CD4-positive, alpha-beta T cell treated with Interleukin-2 at 100 ng/mL for 4 hours (primary cell): ENCODE data around the gene NWD2.

ENCODE experiments used
- DNase-seq: peaks from one replicate; pipeline ENCODE4 v3.0.0-alpha.2; 2020; ENCODE audit warnings: low spot score

NWD2 gene

DNA sequence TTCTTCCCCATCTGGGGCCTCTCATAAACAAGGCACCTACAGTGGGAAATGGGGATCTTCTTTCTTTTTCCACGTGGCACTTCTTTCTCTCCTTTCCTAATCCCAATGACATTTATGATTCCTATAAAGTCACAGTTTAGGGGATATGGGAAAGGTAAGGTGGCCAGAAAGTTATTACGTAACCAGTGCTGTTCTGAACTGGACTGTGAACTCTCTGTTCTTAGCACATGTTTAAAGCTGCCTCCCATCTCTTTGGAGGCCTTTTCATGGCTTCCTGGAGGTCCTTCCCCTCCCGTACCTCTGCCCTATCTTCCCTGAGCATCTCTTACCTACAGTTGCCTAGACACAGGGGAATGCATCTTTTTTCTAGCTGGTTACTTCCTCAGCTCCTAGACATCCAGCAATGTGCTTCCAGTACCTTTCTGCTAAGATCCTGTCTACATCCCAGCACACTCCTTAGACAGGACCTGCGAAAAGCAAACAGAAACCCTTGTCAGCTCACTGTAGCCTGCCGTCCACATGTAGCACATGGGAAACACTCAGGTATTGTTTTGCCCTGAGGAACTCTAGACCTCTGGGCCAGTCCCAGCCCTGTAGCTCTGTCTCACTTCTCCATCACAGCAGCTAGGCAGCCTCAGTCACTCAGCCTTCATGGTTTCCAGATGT is 195.4 kb downstream of the NWD2 start:
- DNase-seq: no peak

DNA sequence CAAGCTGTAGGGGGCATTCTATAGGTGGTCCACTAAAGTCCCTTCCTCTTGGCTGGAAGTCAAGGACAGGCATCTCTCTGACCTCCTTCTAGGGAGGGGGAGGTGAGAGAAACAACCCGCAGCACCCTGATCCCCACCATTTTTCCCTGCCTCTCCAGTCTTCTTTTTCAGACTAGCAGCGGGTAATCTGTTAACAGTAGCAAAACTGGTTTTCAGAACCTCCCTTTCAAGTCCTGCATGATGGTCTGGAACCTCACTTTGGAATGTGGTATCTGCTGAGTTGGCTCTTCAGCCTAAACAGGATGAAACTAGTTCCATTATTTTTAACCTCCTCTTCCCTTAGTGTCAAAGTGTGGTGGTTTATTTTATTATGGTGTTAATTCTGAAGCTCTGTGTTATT is 196.0 kb downstream of the NWD2 start:
- DNase-seq: no peak

DNA sequence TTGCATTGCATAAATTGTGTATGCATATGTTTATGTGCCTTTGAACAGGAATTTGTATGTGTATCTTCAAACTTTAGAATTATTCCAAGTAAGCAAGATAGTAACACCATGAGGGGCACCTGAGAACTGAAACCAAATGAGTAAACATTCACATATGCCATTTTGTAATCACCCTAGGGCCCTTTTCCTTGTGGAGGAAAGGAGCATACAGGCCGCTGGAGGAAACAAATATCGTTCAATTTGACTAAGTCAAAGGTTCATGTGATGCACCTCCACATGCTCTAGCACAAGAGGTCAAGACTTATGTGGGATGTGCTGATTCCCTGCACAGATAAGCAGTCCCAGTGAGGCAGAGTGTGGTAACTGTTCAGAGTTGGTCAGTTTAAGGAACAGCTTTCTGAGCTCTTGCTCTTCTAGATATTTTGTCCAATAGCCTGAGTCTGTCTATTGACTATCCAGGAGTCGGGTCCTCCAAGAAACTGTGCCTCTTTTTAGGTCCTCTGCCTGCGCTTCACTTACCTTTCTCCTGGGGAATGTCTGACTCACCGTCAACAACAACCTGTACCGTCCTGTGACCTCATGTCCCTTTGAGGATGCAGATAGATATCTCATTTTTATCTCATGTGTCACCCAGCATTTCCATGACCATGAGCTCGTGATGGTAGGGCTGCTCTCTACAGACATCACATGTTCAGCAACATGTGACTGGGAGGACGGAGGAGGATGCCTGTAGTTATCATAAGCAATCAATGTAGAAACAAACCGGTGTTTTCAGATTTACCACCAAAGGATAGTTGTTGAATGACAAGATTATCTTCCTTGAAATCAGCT is 196.9 kb downstream of the NWD2 start:
- no peak for DNase-seq

- DNase-seq: no peak
These were observed 197.4 kb downstream of the NWD2 start for GRCh38 chr4:37442062-37442323.

DNA sequence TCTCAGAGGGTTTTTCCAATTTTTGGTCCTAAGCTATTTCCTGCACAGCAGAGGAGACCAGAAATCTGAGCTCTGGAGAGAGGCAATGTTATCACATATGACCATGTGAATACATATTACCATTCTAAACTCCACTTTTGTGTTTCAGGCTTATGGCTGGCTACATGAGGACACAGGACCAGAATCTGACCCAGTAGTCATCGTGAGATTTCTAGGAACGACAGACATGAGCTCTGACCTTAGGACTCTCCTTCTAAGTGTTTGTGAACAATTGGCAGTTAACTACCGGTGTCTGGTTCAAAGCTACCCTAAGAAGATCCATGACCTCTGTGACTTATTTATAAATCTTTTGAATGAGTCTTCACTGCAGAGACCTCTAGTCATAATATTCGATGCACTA is 198.6 kb downstream of the NWD2 start:
- DNase-seq: no peak

GRCh38 chr4:37445023-37445422 is 200.5 kb downstream of the NWD2 start:
- DNase-seq: no peak

- no peak for DNase-seq
These were observed 201.5 kb downstream of the NWD2 start for GRCh38 chr4:37446016-37446415.

DNA sequence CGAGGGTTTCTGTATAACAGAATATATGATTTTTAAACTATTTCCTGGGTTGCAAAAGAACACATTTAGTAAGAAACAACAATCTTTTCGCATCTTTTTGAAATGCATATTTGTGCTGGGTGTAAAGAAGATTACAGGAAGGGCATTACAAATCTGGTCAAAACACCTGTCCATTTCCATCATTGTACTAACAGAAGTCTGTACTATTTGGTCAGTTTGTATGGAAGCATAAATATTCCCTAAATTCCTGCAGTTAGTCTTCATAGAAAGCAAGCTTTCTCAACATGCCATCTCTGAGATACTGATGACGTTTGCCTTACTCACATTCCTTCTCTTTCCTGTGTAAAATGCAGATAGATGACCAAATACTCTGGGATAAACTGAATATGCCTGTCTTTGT is 203.3 kb downstream of the NWD2 start:
- DNase-seq: no peak

DNA sequence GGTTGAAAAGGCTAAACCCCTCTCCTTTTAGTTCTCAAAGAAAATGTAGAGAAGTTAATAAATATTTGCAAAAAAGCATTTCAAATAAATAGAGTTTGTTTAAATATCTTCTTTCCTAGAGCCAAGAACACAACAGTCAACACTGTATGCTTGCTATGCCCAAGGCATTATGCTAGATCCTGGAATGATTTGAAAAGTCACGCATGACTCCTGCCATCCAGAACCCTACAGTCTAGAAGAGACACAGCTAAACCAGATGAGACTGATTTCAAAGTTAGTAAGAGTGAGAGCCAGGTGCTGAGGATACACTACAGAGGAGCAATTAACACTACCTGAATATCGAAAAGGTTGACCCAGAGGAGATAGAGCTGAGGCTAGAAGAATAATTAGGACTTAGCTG is 205.8 kb downstream of the NWD2 start:
- DNase-seq: no peak

- DNase-seq: no peak
These were observed 206.4 kb downstream of the NWD2 start for GRCh38 chr4:37450911-37451310.

DNA sequence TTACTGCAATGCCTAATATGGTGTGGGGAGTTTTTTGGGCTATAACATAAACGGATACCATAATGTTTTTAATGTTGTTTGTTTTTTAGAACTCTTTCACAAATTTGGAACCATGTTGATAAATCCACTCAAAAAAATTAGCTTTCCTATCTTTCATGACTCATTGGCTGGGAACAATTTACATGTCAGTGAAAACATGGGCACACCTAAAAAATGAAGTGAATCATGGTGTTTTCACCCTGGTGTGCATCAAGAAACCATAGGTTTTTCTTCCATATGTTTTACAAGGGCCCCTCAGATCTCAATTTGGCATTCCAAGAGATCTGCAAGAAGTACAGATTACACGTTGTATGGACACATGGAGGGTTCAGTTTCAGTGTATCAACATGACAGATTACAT is 207.1 kb downstream of the NWD2 start:
- DNase-seq: no peak

DNA sequence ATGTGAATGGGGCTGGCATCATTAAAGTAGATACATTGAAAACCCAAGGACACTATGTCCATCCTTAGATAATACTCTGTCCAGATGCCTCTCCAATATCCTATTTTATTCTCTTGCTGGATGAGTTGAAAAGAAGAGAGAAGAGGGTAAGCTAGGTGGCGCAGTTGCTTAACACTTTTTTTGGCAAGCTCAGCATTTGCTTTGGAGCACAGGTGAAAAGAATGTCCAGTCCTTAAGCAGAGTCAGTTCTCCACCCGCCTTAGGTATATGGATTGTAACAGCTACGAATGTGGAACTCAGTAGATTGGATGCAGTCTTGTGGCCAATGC is 208.4 kb downstream of the NWD2 start:
- DNase-seq: peak; percentile 39

DNA sequence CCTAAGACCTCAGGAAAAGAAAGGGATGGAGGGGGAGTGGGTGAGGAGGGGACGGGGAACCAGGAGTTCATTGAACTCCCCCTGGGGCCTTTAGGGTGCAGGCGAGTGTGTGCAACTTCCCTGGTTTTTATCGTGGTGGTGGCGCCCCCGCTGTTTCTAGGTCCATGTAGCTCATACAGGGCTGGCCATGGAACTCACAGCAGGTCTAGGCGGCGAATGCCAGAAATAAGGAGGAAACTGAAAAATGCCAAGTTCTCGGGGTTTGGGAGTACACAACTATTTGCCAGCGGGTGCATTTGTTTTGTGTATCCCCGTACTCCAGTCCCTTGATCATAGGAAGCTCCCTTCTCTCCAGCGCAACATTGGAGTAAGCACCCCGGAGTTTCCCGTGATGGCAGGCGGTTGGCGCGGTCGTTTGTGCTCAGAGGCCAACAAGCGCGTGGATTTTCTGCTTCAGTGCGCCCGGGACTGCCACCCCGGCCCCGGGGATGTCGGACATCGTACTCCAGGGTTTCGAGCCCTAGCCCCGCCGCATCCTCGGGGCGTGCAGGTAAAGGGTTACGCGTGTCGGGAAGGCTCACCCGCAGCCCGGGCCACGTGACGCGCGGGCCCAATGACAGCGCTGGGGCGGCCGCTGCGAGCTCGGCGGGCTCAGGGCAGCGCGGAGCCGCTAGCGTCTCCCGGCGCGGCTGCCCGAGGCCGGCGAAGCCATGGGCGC is 208.9 kb downstream of the NWD2 start:
- peak; percentile 14 for DNase-seq

- DNase-seq: no peak
These were observed 209.7 kb downstream of the NWD2 start for GRCh38 chr4:37453999-37454800.

DNA sequence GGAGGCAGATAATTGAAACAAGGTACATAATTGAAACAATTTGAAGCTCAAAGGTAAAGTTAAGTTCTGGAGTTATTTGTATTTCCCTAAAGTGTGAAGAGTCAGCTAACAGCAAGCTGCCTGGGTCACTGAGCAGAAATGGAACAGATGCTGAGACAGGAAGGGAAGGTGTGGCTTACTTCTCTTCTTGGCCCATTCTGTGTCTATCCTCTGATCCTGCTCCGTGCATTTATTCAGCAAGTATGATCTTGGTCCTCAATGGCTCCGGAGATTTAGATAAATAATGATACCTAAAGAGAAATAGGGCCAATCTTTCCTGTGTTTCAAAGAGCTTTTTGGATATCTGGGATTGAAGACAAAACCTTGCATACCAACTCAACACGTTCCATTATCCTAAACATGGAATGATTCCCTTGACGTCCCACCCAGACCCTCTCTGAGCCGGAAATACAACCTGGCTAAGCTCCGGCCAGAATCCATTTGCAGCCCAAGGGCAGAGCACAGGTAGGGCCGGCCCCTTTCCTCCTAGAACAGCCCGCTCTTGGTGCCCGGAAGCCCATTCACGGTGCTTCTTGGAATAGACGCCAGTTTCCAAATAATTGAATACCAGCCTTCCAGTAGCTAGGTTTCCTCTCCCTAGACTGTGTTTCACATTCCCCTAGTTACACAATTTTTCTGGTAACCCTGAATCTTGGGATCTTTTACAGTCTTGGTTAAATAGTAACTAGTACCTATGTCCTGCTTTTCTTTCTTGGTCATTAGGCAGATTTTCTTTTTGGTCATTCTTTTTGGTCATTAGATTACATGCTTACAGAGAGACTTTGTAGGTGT is 211.0 kb downstream of the NWD2 start:
- DNase-seq: no peak

DNA sequence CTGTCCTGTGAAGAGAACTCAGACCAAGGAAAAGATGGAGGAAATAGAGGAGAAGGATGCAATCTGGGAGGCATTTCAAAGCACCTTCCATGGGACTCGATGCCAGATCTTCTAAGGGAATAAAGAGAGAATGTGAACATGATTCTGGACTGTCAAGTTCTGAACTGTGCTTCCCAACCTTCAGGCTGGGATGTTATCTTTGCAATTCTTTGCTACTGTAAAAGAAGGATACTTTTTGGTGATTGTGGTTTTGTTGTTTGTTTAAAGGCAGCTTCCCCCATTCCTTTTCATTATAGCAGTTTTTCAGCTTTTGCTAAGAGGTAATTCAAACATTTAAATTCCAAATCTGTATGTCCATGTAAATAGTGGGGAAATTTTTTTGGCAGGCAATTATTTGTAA is 217.3 kb downstream of the NWD2 start:
- no peak for DNase-seq

DNA sequence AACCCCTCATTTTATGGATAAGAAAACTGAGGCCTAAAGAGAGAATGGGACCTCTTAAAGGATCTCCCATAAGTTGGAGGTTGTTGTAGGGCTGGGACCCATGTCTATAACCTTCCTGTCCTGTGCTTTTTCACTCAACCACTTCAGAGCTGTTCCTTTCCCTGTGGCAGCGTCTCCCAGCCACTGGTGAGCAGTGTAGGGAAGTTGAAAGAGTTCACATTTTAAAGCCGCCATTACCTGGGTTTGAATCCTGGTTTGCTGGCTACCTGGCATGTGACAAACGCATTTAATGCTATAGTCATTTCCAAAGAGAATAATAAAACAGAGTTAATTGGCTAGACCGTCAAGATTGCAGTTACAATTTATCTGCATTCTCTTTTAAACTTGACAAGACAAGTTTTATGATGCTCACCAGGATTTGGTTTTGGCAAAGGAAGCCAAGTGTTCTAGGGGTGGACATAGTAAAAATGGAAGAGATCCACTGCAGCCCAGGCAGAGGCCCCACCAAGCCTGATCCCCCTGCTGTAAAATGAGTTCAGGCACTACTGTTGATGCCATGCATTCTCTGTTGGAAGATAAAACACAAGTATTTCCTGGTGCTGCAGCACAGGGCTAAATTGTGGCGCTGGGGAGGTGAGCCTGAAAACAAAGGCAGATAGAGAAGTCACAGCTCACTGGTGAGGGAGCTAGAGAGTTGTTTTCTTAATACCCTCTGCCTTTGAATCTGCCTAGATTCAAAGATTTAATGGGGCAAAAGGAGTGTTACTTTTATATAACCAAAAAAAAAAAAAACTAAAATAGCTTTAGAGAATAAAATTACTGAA is 218.7 kb downstream of the NWD2 start:
- DNase-seq: no peak

DNA sequence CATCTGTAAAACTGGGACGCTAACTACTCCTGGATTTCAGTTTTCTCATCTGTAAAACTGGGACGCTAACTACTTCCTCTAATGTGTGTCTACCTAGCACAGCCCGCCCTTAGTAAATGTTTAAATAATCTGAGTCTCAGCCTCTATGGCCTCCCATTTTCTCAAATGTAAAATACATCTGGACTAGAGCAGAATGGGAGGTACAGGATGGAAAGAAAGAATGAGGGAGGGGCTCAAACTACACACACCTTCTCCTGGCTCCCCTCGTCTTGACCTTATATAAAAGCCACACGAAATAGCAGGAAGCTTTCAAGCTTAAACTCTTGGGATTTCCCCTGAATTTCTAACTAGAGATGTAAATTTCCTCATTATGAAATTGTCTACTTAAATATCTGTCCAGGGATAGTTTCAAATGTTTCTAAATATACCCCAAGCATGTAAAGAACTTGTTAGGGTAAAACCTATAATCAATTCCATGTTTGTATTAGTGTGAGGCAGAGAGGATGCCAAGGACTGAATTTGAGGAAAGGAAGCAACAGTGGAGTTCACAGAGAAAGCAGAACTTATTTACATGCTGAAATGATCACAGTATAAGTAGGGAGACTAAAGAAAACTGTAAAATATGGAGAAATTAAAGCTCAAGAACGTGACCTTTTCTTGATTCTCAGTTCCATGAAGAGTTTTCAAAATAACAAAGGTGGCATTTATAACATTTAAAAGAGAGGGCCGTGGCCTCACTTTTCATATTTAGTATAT is 220.0 kb downstream of the NWD2 start:
- DNase-seq: no peak

DNA sequence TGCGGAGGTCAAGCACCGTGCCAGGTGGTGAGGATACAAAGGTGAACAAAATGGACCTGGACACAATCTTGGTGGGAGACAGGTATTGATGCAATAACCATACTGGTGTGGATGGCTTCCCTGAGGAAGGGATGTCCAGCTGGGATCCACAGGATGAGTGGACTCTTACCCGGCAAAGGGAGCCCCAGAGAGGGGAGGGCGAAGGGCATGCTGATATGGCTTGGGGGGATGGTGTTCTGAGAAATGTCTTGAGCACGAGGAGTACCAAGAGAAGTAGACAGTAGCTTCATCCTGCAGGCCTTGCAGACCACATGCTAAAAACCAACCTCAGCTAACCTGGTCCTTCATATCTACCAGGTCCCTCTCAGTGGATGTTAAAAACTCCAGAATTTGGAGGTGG is 220.8 kb downstream of the NWD2 start:
- DNase-seq: no peak

- DNase-seq: no peak
These were observed 221.3 kb downstream of the NWD2 start for GRCh38 chr4:37465845-37466244.
